GM11168 (cell line): ENCODE results near the gene PDE1A.

Experiments used
- in situ Hi-C: fragments of 300-500 bp; cut with MboI; formaldehyde crosslinking; loops from one replicate; pipeline ENCODE4 v1.12.0; 2022; ENCODE audit warnings: low sequenced_read_pairs; ENCODE audit not compliant: unreplicated experiment

The PDE1A gene

DNA sequence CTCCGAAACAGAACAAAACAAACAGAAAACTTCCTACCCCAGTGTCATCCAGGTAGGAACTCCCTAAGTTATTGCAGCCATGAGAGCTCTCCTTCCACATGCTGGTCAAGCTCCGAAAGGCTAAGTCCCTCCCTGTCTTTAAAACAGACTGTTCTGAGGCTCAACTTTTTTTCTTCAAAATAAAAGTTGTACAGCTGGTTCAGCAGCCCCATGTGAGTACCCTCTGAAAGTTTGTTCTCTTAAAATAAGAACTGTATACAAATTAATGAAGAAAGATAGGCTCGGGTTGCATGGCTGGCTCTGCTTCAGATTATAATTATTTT lies at the start of gene PDE1A:
Gene PDE1A, minus strand, starts transcription at position 119 of the 323 bp plus-strand sequence.
- in situ Hi-C loops, result no loop called here

DNA sequence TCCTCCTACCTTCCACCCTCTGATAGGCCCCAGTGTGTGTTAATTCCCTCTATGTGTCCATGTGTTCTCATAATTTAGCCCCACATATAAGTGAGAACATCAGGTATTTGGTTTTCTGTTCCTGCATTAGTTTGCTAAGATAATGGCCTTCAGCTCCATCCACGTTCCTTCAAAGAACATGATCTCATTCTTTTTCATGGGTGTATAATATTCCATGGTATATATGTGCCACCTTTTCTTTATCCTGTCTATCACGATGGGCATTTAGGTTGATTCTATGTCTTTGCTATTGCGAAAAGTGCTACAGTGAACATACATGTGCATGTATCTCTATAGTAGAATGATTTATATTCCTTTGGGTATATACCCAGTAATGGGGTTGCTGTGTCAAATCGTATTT lies 46.8 kb upstream of the PDE1A start:
- in situ Hi-C loops, result no loop called here

DNA sequence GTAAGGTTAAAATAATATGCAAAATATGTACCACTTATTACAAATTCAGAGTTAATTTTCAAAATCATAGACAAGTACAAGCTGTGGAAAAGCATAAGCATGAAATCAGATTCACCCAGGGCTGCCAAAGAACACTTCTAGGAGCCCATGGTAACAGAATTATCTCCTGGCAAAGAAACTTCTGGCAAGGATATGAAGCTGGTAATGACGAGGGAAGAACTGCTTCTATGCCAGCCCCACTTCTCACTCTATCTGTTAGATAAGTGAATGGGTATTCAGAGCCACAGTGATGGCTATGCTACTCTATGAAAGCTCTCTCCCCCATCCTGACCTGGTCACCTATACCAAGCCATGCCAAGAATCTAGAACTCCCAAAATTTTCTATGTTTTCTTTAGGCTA lies 36.9 kb upstream of the PDE1A start:
- in situ Hi-C loops, result no loop called here

DNA sequence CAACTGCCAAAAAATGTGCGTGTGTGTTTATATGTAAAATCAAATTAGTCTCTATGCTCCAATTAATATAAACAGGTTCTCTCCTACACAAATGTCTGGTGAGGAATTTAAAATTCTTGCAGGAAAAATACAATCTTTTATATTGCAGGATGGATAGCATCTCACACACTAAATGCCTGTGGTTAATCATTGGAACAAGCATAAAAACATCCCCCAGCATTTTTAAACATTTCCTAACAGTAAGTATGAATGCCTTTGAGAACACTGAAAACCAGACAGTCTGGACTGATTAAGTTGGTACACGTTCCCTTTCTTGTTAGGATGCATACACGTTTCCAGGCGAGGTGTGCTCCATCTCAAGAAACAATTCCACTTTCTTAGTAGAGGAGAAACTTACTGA lies 29.9 kb upstream of the PDE1A start:
- in situ Hi-C loops, result no loop called here

DNA sequence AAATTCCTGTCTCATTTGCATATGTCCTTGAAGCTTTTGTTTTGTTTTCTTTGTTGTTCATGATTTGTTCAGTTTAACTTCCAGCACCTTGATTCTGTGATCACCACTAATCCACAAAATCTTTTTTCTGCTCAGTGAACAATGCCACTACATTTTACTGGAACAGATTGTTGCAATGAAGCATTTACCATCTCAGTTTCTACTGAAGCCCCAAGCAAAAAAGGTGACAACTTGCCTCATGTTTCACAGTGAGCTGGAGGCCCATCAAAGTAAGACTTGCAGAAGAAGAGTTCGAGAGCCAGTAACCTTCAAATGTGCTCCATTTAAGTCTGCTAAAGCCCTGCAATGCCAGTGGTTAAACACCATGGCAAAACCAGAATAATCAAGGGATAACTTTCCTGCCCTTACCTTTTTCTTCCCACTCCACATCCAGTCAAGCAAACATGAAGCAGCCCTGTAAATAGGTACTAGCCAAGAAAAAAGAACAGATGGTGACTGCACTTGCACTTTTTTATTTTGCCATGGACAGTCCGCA lies 25.7 kb upstream of the PDE1A start:
- in situ Hi-C loops, result no loop called here

DNA sequence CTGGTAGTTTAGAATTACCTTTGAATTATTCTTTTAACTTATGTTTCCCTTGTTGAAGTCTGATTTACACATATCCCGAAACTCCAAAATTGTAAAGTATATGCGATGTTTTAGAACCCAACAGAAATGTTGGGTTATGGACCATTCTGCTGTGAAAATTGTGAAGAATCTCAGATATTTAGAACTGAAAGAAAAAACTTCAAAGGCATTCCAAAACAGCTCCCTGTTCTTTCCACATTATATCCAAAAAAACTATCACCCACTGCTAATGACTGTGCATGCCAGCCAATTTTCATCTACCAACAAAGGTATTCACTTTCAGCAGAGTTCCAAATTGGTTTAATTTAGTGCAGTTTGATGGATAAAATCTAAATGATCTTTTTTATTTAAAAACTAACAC lies 21.5 kb upstream of the PDE1A start:
- in situ Hi-C loops, result no loop called here

DNA sequence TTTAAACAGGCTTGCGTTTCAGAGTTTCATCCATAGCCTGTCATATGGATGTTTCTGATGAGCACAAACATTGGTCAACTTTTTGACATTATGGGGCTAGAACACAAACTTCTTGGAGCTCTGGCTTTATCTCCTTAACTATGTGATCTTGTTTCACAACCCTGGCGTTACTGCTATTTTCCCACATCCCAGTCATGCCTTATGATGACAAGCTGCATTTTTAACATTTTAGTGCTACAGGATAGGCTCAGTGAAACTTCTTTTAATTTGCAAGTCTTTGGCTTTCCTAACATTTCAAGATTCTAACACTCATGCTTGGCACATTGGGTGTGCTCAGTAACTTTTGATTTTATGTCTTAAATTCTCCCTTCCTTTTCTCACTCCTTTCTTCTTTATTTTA lies 21.0 kb upstream of the PDE1A start:
- in situ Hi-C loops, result no loop called here

DNA sequence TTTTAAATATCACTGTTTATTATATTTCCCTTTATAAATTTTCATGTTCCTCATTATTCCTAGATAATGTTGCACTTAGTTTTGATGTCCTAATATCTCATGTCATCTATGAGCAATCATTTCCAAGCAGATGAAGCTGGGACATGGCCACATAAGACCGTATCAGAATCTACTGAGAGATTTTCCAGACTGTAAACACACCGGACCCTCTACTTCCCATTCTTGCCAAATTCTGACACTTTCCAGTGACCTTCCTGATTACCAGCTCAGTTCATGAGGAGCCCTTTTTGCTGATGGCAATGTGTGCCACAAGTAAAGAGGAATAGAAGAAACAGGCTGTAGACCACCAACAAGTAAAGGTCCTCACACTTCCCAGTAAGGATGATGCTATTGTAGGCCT lies 20.3 kb upstream of the PDE1A start:
- in situ Hi-C loops, result no loop called here

DNA sequence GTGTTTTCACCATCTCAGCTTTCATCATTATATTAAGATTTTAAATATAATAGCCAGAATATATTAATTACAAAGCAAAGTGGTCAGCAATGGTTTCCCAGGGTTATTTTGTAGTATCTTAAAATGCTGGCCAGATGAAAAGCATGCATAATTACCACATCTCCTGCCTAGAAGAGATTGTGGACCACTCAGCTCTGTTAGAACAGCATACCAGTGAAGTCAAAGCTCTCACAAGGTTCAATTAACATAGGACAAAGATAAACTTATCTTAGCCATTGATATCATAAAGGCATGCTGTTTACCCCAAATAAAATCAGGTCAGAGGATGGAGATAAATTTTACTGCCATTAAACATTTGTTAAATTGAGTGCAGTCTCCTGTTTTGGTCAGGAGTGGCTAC lies 19.3 kb upstream of the PDE1A start:
- in situ Hi-C loops, result no loop called here

DNA sequence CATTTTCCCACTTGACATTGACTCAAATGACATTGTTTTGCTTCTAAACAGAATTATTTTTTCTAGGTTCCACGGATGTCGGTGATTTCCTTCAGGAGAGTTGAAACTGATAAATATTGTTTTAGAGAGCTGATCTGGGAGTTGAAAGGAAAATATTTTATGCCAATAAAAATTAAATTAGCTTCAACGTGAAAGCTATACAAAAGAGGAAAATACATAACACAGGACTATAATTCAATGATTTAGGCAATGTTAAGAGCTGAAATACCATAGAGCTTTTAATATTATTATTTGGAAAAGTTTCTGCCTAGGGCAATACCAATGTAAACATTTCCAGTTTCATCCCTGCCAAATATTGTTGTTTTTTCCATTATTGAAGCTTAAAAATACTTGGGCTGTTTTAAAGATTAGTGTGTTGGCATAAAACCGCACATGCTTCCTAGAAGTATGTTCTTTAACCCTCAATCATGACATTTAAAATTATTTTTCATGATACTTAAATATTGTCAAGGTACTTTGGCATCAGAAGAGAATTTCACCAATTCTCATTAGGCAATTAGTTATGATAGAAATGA lies 18.6 kb upstream of the PDE1A start:
- in situ Hi-C loops, result no loop called here

DNA sequence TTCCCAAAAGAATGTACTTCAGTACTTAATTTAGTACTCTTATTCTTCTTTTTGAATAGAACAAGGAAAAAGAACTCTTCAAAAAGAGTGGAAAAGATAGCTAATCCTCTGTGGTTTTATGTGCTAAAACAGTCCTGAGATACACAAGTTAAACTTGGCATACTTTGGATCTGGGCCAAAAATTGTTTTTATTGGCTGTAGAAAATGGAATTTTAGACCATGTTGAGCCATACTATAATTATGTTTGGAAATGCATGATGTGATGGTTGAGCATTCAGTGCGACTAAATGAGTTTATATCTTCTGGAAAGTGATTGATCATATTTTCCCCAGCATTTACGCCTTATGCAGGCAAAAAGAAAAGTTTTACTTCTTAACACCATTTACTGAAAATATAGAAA lies 18.0 kb upstream of the PDE1A start:
- in situ Hi-C loops, result no loop called here

DNA sequence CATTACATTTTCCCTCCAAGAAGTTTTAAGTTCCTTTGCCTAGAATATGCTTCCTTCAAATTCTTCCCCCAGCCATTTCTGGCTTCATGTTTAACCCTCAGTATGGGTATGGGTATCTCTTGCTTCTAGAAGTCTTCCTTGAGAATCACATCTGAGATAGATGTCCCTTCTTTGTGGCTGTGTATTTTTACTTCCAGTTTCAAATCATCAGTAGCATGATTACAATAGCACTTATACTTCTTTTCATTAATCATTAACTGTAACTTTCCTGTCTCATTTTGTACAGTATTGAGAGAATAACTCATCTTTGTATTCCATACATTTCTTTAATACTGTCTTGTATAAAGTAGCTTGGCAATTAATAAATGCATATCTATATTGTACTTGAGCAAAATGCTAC lies 17.3 kb upstream of the PDE1A start:
- in situ Hi-C loops, result no loop called here

DNA sequence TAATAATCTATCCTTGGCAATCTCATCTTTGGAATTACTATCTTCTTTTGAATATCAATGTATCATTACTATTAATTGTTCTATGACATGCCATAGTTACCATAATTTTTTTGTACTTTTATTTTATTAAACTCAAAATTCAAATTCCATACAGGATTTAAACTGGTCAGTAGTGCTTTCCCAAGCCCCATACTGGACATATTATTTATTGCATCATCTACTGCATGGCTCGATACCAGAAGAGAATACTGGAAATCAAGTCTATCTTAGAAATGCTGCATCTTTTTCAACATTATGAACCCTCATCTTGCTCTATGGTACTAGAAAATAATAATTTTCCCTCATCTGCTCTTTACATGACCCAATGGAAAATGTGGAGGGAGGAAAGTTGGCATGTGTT lies 9.4 kb upstream of the PDE1A start:
- in situ Hi-C loops, result no loop called here

DNA sequence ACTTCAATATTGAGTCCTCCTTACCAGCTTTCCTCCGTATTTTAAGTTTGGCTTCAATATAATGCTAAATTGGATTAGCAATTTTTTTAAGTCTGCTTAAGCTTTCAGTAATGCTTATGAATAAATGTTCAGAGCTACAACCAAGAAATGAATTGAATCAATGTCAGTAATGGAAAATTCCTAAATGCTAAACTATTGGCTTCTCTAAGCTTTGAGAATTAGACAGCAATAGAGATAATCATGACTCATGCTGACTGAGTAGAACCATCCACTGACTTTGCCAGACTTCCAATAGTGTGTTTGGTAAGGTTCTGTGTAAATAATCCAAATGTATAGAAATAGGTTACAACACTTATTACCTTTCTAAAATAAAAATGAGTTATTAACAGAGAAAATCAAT lies 8.9 kb upstream of the PDE1A start:
- in situ Hi-C loops, result no loop called here

DNA sequence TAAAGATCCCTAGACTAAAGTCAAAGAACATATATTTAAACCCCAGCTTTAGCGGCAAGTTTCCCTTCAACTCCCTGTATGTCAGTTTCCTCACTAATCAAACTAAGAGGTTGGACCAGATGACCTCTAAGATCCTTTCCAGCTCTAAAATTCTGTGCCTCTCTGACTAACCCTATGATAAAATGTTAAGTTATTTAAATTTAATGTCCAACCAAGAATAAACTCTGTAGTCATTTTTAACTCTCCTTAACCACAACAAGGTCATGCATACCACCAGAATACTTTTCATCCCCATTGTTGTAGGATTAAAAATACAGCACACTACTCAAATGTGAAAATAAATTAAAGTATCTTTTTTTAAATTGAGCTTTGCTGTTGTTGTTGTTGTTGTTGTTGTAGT lies 5.2 kb upstream of the PDE1A start:
- in situ Hi-C loops, result no loop called here

DNA sequence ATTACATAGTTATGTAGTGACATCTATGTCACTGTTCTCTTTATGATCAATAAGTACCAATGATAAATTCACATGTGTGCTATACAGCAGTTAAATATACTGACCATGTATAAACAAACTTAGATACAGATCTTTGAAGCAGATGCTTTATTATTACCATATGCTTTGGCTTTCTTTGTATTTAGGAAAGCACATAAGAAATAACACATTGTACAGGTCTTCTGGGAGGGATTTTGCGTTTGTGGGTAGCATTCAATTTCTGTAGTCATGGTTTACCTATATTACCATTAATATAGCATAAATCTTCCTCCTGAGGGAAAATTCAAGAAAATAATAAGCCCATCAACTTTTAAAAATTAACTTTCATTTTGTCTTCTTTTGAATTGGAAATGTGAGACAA lies 1.6 kb upstream of the PDE1A start:
- in situ Hi-C loops, result no loop called here

DNA sequence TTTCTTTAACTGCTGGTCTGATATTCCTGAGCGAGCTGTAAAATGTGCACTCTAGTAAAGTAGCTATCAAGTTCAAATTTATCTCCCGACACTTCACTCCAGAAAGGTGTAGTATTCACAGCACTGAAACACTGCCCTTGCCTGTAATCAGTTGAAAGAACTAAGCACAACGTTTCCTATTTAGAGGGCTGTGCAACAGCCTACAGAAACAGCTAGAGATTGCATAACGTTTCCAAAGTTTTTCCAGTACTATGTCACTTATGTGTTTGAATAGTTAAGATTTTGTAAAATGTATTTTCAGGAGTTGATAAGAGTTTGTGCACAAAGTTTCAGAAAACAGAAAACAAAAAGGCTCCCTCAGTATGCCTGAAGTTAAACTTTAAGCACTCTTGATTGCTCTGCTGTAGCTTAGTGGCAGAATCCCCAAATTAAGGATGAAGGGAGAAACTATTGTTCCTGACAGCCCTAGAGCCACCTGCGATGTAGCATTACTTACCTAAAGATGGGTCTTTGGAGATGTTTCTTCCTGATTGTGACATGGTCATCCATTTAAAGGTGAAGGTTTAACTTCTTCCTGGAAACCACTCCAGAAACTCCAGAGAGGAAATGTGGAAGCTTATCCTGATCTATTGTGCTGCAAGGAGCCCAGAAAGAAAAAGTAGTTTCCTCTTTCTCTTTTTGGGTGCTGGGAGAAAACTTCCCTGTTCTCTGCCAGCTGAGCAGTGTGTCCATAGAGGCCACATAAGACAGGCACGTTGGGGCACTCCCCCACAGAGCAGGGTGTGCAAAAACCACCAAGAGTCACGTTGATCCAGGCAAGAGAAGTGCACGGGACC lies 536 bp downstream of the PDE1A start:
- in situ Hi-C loops, result no loop called here

DNA sequence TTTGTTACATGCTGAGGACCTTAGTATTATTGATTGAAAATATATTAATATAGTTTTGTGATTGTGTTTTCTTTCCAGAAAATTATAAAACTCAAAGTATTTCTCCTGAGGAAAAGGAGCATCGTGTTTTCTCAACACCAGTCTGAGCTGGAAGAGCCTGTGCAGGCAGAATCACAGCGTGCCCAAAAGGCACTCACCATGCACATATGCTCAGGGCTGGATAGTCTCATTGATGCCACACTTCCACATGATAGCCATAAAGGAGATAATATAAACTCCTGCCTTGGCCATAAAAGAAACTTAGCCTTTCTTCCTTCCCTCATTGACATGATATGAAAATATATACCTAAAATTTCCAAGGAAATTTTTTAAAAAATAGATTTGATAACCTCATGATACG lies 4.0 kb downstream of the PDE1A start:
- in situ Hi-C loops, result no loop called here

DNA sequence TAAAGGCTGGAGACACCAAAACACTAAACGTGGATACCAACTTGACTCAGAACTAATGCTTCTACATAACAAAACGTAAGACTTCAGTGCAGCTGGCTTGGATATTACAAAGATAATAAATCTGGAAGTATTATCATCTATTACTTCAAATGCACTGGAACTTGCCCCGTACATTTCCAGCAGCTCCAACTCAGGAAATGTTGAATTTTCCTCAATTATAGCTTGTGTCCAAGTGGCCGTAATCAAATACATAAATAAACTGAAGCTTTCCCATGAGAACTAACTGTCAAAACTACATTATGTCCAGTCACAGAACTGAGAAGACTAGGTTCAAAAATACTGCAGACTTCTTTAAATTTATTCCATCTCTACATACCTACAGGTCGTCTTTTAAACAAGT lies 6.2 kb downstream of the PDE1A start:
- in situ Hi-C loops, result no loop called here

DNA sequence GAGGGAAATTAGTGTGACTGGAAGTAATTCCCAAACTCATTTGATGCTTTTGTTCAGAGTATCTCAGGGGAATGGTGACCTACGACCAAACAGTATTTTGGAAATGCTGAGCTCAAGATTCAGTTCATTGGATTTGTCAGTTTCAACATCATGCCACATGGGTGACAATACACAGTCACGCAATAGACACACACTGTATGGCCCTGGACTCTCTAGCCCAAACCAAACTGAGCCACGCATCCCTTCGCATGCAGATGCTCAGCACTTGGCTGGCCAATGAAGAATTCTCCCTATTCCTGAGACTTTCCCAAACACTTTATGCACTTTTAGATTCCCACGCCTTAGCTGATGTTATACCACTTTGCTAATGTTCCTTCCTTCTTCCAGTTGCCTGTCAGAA lies 10.0 kb downstream of the PDE1A start:
- in situ Hi-C loops, result no loop called here

DNA sequence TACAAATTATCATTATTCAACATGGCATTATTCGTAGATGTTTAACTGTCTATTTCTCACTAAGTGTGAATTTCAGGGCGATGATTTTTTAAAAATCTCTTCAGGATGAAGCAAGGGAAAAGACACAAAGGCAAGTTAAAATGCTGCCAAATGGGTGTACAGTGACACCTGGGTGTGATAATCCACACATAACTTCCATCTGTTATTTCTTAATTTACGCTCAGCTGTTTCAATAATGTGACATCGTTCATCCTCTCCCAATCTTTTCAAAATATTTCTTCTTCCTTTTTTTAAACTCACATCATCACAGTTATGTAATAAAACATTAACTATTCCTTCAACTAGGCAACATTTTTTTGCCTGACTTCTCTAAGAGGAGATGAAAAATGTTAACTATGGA lies 10.6 kb downstream of the PDE1A start:
- in situ Hi-C loops, result no loop called here

DNA sequence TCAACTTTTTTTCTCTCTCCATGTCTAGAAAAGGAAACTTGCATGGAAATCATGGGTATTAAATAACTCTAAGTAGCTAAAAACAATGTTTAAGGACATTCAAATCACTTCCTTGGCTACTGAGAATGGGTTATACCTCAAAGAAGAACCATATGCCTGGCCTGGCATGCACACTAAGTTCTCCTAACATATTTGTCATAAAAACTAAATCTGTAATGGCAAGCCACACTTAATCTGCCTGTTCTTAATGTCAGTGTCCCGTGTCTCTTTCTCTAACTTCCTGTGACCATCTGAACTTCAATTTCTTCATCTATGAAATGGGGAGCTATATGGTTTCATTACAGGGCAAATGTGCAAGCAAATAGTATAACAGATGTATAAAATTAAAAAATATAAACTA lies 11.1 kb downstream of the PDE1A start:
- in situ Hi-C loops, result no loop called here
